ENCODE measurements around the gene ANKRD1.

The ANKRD1 gene

GRCh38 chr10:90935581-90936275 is 14.8 kb upstream of the ANKRD1 start:
- DNase-seq: no peak

- DNase-seq: no peak
These were observed 10.3 kb upstream of the ANKRD1 start for GRCh38 chr10:90930971-90931871.

GRCh38 chr10:90930070-90930837 is 9.4 kb upstream of the ANKRD1 start:
- DNase-seq: no peak

- DNase-seq: no peak
These were observed 8.3 kb upstream of the ANKRD1 start for GRCh38 chr10:90929179-90929578.

- no peak for DNase-seq
These were observed 6.4 kb upstream of the ANKRD1 start for GRCh38 chr10:90927293-90927692.

DNA sequence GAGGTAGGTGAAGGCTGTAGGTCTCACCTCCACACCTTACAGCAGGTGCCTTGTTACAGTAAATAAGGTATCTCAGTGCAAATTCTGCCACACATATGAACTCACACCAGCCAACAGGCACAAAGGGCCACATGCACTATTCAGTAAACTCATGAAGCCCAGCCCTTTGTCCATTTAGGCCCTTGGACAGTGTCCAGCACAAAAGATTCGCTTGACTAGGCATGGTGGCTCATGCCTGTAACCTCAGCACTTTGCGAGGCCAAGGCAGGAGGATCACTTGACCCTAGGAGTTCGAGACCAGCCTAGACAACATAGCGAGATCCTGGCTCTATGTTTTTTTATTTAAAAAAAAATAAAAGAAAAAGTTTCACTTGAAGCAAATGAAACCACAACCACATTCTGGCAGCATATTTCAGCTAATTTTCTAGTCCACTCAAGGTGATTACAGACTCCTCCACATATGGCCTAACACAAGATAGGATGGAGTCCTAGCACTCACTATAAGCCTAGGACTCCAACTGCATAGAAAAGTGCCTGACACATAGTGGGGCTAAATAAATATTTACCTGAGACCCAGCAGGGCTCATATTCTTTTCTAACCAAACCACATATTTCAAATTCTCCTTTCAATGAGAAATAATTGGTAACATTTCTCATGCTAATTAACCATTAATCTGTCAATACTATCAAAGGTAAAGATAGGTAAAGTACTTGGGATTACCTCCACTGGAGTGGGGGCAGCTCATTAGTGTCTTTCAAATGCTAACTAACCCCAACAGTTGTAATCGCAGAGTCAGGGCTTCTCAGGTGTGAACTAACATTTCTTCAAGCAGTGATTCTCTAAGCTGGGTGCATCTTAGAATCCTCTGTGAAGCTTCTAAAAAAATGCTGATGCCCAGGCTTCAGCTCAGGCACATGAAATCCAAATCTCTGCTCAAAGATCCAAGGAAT is 4.5 kb upstream of the ANKRD1 start:
- DNase-seq: no peak

GRCh38 chr10:90924552-90924951 is 3.7 kb upstream of the ANKRD1 start:
- DNase-seq: no peak

DNA sequence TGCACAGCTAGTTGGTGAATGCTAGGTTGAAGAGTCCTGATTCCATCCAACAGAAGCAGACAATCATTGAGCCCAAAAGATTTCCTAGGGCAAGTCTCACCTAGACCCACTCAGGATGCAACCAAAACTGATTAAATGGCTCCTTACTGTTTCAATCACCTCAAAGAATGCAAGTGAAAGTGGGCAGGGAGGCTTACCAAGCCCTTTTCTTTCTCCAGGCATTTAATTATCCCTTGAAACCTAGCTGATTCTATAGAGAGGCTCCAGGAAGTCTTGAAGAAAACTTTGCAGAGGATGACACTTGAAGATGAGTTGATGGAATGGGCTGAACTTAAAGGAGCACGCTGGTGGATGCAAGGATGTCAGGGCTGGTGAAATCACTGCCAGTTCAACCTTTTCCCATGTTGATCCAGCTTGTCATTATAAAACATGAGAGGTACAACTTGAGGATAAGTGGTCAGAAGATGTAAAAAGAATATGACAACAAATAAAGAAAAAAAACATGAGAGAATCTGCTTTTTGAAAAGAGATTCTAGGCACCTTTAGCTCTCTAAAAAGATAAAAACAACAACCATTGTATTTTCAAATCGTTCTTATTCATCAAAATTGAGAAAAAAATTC is 2.3 kb upstream of the ANKRD1 start:
- no peak for DNase-seq

DNA sequence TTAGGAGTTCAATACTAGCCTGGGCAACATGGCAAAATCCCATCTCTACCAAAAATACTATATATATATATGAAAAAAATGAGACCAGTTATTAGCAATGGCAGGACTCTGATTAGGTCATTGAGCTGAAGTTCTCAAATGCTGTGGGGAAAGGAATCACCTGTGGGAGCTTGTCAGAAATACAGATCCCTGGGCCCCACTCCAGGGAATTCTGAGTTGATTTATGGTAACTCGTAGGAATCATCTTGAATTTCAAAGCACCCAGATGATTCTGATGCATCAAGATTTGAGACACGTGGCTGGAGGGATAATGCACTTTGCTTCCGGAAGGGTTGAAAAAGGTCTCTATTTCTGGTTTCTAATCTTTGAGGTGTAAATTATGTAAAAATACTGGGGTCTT is 1.0 kb upstream of the ANKRD1 start:
- DNase-seq: no peak

DNA sequence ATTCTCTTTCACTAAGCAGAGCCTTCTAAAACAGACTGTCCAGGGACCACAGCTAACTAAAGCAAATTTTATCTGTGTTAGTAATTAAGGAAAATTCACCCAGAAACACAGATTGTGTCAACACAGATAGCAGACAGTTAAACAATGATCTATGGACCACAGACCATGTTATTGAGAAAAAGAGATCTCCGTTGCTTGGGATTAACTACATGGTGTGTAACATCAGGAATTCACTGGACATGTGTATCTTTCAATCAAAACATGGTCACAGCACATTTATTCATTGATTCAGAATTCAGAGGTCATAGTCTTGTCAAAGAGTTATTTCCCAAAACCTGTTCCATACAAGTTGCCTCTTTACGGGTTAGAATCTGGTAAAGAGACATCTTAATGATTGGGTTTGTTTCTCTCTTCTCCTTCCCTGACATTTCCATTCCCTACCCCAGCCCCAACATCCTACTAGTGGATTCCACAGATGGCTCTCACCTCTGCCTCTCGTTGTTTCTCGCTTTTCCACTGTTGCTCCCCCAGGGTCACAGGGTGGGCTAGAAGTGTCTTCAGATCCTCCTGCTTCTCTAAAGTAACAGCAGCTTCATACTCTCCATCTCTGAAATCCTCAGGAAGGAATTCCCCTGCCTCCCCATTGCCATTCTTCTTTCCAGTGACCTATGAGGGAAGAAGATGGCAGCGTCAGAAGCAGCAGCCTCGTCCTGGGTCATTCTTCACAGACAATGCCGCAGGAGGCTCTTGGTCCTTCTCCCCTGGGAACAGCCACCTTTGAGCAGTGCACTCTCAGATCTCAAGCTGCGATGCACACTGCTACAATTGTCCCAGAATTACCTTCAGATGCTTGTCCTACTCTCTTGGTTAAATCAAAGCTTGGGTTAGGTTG is 958 bp downstream of the ANKRD1 start:
- no peak for DNase-seq

- no peak for DNase-seq
These were observed 2.9 kb downstream of the ANKRD1 start for GRCh38 chr10:90917968-90918318.

- no peak for DNase-seq
These were observed 3.5 kb downstream of the ANKRD1 start for GRCh38 chr10:90917238-90917967.

GRCh38 chr10:90916392-90917237 is 4.3 kb downstream of the ANKRD1 start:
- no peak for DNase-seq

DNA sequence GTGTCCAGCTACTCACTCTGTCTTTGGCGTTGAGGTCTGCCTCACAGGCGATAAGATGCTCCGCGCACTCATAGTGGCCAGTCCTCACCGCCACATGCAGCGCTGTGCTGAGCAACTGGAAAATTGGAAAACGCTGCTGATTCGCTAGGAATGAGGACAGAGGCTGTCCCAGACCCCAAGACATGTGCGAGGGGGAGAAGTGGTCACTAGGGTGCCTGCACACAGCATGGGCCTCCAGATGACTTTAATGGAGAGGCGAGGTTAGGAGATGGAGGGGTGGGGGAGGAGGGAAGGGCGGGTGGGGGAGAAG is 5.2 kb downstream of the ANKRD1 start:
- no peak for DNase-seq

DNA sequence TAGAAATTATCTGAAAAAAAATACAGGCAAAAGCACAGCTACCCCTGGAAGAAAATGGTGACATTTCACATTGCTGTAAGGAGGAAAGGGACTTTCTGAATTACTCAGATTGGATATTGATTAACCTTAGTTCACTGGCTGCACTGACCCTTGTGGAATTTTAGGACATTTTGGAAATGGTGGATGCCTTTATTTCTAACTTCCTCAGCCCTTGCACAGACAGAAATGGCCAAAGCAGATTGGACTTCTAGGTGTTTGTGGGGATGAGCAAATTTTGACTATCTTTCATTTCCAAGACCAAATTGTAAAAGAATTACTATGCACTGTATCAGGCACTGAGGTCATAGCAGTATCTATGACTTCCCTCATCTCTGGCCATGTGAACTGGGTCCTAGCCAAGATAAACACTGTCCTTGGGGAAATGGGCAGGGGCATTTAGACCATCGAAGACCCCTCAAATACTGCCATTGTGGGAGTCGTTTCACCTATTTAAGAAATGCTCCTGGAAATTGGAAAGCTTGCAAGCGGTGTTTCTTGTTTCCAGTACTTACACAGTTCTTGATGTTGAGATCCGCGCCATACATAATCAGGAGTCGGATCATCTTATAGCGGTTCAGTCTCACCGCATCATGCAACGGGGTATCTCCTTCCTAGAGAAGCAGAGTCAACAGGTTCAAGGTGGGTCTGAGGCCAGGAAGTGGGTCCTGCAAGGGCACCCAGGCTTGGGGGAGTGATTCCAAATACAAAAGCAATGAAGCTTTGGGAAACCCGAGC is 5.7 kb downstream of the ANKRD1 start:
- no peak for DNase-seq

GRCh38 chr10:90913774-90914420 is 7.0 kb downstream of the ANKRD1 start:
- no peak for DNase-seq

- no peak for DNase-seq
These were observed 7.9 kb downstream of the ANKRD1 start for GRCh38 chr10:90912854-90913479.

DNA sequence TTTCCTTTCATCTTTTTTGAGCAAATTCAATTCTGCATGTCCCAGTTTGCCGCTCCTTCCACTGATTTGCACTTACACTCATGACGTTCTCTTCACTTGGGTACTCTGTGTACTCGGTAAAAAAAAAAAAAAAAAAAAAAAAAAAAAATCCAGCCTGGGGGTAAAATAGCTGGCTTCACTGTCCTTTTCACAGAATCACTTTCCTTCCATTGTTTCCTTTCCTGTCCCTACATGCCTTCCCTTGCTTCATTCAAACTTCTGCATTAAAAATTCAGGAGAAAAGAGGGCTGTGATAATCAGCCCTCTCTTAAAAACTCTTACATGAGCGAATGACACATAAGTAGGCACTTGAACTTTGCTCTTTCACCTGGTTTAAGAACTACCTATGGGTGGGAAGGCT is 8.7 kb downstream of the ANKRD1 start:
- DNase-seq: no peak
